ENCODE measurements around the gene CCDC18. TPM values are rescaled to one million over a fixed set of nuclear protein-coding genes. Genes with fewer than 3 reads are reported as not detected.

Gene CCDC18
- total and polyA plus RNA-seq, 8 donors, result 0.95 to 1.7 (median 1.2) TPM

DNA sequence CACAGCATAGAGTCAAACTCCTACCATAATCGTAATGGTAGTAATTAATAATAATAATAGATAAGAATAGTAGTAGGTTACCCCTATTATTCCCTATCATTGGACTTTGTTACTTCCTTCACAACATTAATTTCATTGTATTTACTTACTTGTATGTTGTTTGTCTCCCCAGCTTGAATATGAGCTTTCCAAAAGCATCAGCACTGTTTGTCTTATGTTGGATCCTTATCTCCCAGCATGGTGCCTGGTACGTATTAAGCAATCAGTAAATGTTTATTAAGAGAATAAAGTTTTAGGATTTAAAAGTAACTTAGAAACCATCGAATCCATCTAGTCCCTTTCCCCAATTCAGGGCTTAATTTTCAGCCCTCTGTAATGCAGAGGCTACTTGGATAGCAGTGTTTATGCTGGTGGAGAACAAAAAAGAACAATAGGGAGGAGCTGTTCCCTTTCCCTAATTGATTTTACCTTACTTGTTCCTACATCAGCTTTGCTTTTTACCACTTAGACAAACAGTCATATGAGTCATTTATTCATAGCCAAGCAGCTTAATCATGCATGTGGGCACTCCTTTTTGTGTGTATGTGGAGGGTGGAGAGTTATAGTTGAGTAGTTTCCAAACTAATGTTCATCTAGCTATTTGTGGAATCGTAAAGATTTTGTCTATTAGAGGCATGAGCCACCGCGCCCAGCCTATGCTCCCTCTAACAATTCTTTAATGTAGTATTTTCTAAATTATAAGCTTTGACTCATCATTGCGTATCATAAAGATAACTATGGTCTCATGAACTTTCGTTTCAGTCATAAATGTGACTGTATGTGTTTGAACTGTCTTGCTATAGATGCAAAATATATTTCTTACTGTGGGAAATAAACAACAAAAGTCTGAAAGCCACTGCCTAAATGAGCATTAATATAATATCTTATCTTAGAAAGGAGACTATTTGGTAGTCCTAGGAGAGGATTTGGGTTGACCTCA is 144.3 kb downstream of the CCDC18 start:
- peaks cover 0 to 7% (median 5%) of the 10 kb centered on the region in 3 donors for H3K4me1 ChIP-seq
- no peak for FAIRE-seq
- intact Hi-C loops (cut with DNase I), result no loop called here
- no peaks in the 10 kb centered on the region for H3K27me3 ChIP-seq
- H3K9me3 ChIP-seq, result no peaks in the 10 kb centered on the region
- TF ChIP-seq, protein P1, sequence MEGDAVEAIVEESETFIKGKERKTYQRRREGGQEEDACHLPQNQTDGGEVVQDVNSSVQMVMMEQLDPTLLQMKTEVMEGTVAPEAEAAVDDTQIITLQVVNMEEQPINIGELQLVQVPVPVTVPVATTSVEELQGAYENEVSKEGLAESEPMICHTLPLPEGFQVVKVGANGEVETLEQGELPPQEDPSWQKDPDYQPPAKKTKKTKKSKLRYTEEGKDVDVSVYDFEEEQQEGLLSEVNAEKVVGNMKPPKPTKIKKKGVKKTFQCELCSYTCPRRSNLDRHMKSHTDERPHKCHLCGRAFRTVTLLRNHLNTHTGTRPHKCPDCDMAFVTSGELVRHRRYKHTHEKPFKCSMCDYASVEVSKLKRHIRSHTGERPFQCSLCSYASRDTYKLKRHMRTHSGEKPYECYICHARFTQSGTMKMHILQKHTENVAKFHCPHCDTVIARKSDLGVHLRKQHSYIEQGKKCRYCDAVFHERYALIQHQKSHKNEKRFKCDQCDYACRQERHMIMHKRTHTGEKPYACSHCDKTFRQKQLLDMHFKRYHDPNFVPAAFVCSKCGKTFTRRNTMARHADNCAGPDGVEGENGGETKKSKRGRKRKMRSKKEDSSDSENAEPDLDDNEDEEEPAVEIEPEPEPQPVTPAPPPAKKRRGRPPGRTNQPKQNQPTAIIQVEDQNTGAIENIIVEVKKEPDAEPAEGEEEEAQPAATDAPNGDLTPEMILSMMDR (IDR thresholded peaks at IDR 0.05), result no peak
- DNase-seq, result no peak
- no peaks in the 10 kb centered on the region for H3K36me3 ChIP-seq
- no peak overlapping the region for H3K27ac ChIP-seq
- peak in 3 of 4 donors; percentile 25 to 76 (median 55) for ATAC-seq
- H3K4me3 ChIP-seq, result no peak overlapping the region
- WGBS, 2 donors, result 72 to 80% methylated on average over 8 of the region's 8 CpGs

Other genes starting within 250 kb of the CCDC18 start
- 1 to 10 TPM; 1.1 to 5.4 (median 2.5) TPM for gene DIPK1A, start 219.3 kb upstream of the CCDC18 start, total RNA-seq
- gene DIPK1A, start 219.3 kb upstream of the CCDC18 start, polyA plus RNA-seq, result 1 to 10 TPM in 1 of 2 donors, under 1 TPM in 1; 0.80 to 1.4 TPM
- 10 to 100 TPM in 2 of 6 donors, 1 to 10 TPM in 4; 6.5 to 16.2 (median 8.7) TPM for gene MTF2, start 101.4 kb upstream of the CCDC18 start, total RNA-seq
- 10 to 100 TPM in 1 of 2 donors, 1 to 10 TPM in 1; 6.5 to 10.1 TPM for gene MTF2, start 101.4 kb upstream of the CCDC18 start, polyA plus RNA-seq
- gene TMED5, start 311 bp upstream of the CCDC18 start, total RNA-seq, result 10 to 100 TPM; 15.2 to 29.0 (median 19.5) TPM
- gene TMED5, start 311 bp upstream of the CCDC18 start, polyA plus RNA-seq, result 10 to 100 TPM in 1 of 2 donors, 1 to 10 TPM in 1; 4.3 to 13.4 TPM
- gene DR1, start 165.2 kb downstream of the CCDC18 start, total RNA-seq, result 10 to 100 TPM; 10.1 to 26.0 (median 16.5) TPM
- gene DR1, start 165.2 kb downstream of the CCDC18 start, polyA plus RNA-seq, result 1 to 10 TPM; 3.3 to 7.2 TPM